Fibroblast of lung (primary cell): ENCODE measurements around the gene ZBTB34. TPM values are rescaled to one million over a fixed set of nuclear protein-coding genes. Genes with fewer than 3 reads are reported as not detected.

Source experiments
- DNase-seq, 2 donors: peaks; one replicate each; pipeline versions ENCODE4 v3.0.0 to v3.0.0-alpha.2; 2010; ENCODE audit warnings: low read depth in 2 of 2
- H2AFZ ChIP-seq: 2 replicates; pipeline ENCODE4 v1.5.1; 2012; ENCODE audit warnings: low read length, control low read depth, inconsistent platforms
- H3K27ac ChIP-seq: 2 replicates; pipeline ENCODE4 v1.5.1; 2011; ENCODE audit warnings: low read length, control low read depth; ENCODE audit not compliant: insufficient read depth
- H3K27me3 ChIP-seq: 2 replicates; pipeline ENCODE4 v1.5.1; 2011; ENCODE audit warnings: mild to moderate bottlenecking, low read length; ENCODE audit not compliant: control insufficient read depth, insufficient read depth
- H3K36me3 ChIP-seq: 2 replicates; pipeline ENCODE4 v1.5.1; 2011; ENCODE audit warnings: low read length; ENCODE audit not compliant: control insufficient read depth, insufficient read depth
- H3K4me1 ChIP-seq: 2 replicates; pipeline ENCODE4 v1.5.1; 2011; ENCODE audit warnings: low read length; ENCODE audit not compliant: control insufficient read depth, insufficient read depth; ENCODE audit errors: extremely low read depth
- H3K4me2 ChIP-seq: 2 replicates; pipeline ENCODE4 v1.5.1; 2011; ENCODE audit warnings: low read length, control low read depth; ENCODE audit not compliant: insufficient read depth; ENCODE audit errors: extremely low read depth
- H3K4me3 ChIP-seq, 4 experiments: fragments of 200-600 bp in 1 of 4; sonication (generic) in 1 of 4; replicated peaks in 1 of 4; 2 replicates each; pipeline ENCODE4 v1.5.1; 2011 to 2016; ENCODE audit warnings: low read length in 4 of 4, low read depth in 3 of 4, mild to moderate bottlenecking in 3 of 4, control low read depth in 2 of 4, inconsistent platforms in 1 of 4, mixed read lengths in 1 of 4; ENCODE audit not compliant: insufficient read depth in 1 of 4; ENCODE audit errors: control extremely low read depth in 1 of 4
- H3K79me2 ChIP-seq: 2 replicates; pipeline ENCODE4 v1.5.1; 2012; ENCODE audit warnings: mild to moderate bottlenecking, low read length, inconsistent platforms; ENCODE audit not compliant: control insufficient read depth, insufficient read depth
- H3K9ac ChIP-seq: 2 replicates; pipeline ENCODE4 v1.5.1; 2011; ENCODE audit warnings: mild to moderate bottlenecking, low read length, control low read depth; ENCODE audit not compliant: insufficient read depth
- H3K9me3 ChIP-seq: 2 replicates; pipeline ENCODE4 v1.5.1; 2012; ENCODE audit warnings: low read depth, low read length; ENCODE audit not compliant: control insufficient read depth, insufficient read depth
- H4K20me1 ChIP-seq: 2 replicates; pipeline ENCODE4 v1.5.1; 2011; ENCODE audit warnings: low read length; ENCODE audit not compliant: control insufficient read depth, insufficient read depth; ENCODE audit errors: extremely low read depth
- CTCF ChIP-seq, 2 donors: IDR thresholded peaks in 1 of 2; conservative IDR thresholded peaks in 1 of 2; 1 replicate in 1 of 2; 2 replicates in 1 of 2; pipeline ENCODE4 v1.5.1; 2011 to 2012; ENCODE audit warnings: low read length in 2 of 2, control low read depth in 1 of 2, inconsistent platforms in 1 of 2, low read depth in 1 of 2, mild to moderate bottlenecking in 1 of 2
- EZH2 ChIP-seq: IDR thresholded peaks from 2 replicates; pipeline ENCODE4 v1.5.1; 2012; ENCODE audit warnings: low read length, control low read depth, mild to moderate bottlenecking; ENCODE audit errors: missing control alignments
- polyA plus RNA-seq, 2 donors: library from polyadenylated mRNA; depleted of rRNA in 1 of 2; stranded (reverse) in 1 of 2; unstranded in 1 of 2; fragments of >200 nt; gene quantifications; 2 replicates each; pipeline ENCODE4 v1.2.1, GENCODE V29; 2011 to 2012; ENCODE audit warnings: missing spikeins in 1 of 2
- total RNA-seq: library from RNA; depleted of rRNA; stranded (reverse); fragments of >200 nt; gene quantifications from 2 replicates; pipeline ENCODE4 v1.2.1, GENCODE V29; 2014

ZBTB34 gene
- total and polyA plus RNA-seq, 2 donors (not counting 1 experiment from before 2014, with no cell fraction given) = 6.8 to 7.0 TPM

GRCh38 chr9:126894052-126894603, 33.7 kb downstream of the ZBTB34 start:
- Histone ChIP-seq H2AFZ (no peak overlapping the region), H3K9ac (no peak overlapping the region), H3K79me2 (no peaks in the 10 kb centered on the region), H3K36me3 (no peaks in the 10 kb centered on the region), H4K20me1 (no peaks in the 10 kb centered on the region), H3K4me1 (no peaks in the 10 kb centered on the region), H3K4me3 (no peak overlapping the region), H3K27me3 (no peaks in the 10 kb centered on the region), H3K9me3 (no peaks in the 10 kb centered on the region), H3K27ac (no peak overlapping the region), H3K4me2 (no peak overlapping the region)
- no peak for TF ChIP-seq EZH2
- no peak for TF ChIP-seq CTCF (conservative IDR thresholded peaks at IDR 0.05 in 1 of 2, IDR thresholded peaks at IDR 0.05 in 1 of 2; ENCODE audit: low read depth in 1 of 2, low read length in 2 of 2)
- no peak for DNase-seq

GRCh38 chr9:126902210-126902609, 41.8 kb downstream of the ZBTB34 start:
- DNase-seq = no peak
- Histone ChIP-seq H3K4me2 (no peak overlapping the region), H3K9ac (no peak overlapping the region)

GRCh38 chr9:126904586-126904985, 44.1 kb downstream of the ZBTB34 start:
- H3K4me1 ChIP-seq = no peaks in the 10 kb centered on the region
- peaks cover 18% of the 10 kb centered on the region for H3K27me3 ChIP-seq
- H3K36me3 ChIP-seq = no peaks in the 10 kb centered on the region
- no peak for DNase-seq
- H3K4me3 ChIP-seq = no peak overlapping the region
- no peaks in the 10 kb centered on the region for H3K79me2 ChIP-seq
- H3K27ac ChIP-seq = no peak overlapping the region
- no peak overlapping the region for H3K4me2 ChIP-seq
- H2AFZ ChIP-seq = no peak overlapping the region
- no peaks in the 10 kb centered on the region for H3K9me3 ChIP-seq
- no peak overlapping the region for H3K9ac ChIP-seq
- no peaks in the 10 kb centered on the region for H4K20me1 ChIP-seq
- TF ChIP-seq CTCF (conservative IDR thresholded peaks at IDR 0.05 in 1 of 2, IDR thresholded peaks at IDR 0.05 in 1 of 2; ENCODE audit: low read depth in 1 of 2, low read length in 2 of 2) (no peak), EZH2 (no peak)

More at GRCh38 chr9:126902210-126902609, 41.8 kb downstream of the ZBTB34 start:
- TF ChIP-seq CTCF (conservative IDR thresholded peaks at IDR 0.05 in 1 of 2, IDR thresholded peaks at IDR 0.05 in 1 of 2; ENCODE audit: low read depth in 1 of 2, low read length in 2 of 2) (no peak), EZH2 (no peak)
- no peaks in the 10 kb centered on the region for H3K36me3 ChIP-seq
- H3K79me2 ChIP-seq = no peaks in the 10 kb centered on the region
- H3K4me1 ChIP-seq = no peaks in the 10 kb centered on the region
- H3K9me3 ChIP-seq = no peaks in the 10 kb centered on the region
- no peaks in the 10 kb centered on the region for H4K20me1 ChIP-seq
- H3K27me3 ChIP-seq = peaks cover 14% of the 10 kb centered on the region
- no peak overlapping the region for H2AFZ ChIP-seq
- H3K4me3 ChIP-seq = no peak overlapping the region
- no peak overlapping the region for H3K27ac ChIP-seq
